Breast epithelium (tissue), 4 donors: ENCODE data around the gene ZNF45. TPM values are rescaled to one million over a fixed set of nuclear protein-coding genes. Genes with fewer than 3 reads are reported as not detected.
"Not testable (repeated sequence)": the region's sequence is repeated elsewhere in the genome, so short reads cannot be mapped to it uniquely, and the experiment has no call there.

Experiments used
- DNase-seq, 2 donors: peaks; one replicate each; pipeline ENCODE4 v3.0.0-alpha.2; 2019; ENCODE audit warnings: low spot score in 2 of 2
- H3K27ac ChIP-seq, 2 donors: fragments of 200-600 bp; sonication (generic) in 1 of 2; one replicate each; pipeline ENCODE4 v1.5.1; 2016 to 2019; ENCODE audit warnings: mild to moderate bottlenecking in 1 of 2
- H3K27me3 ChIP-seq, 2 donors: fragments of 200-600 bp; sonication (generic) in 1 of 2; one replicate each; pipeline versions ENCODE4 v1.5.1 to v1.6.0; 2017 to 2019; ENCODE audit warnings: control low read depth in 1 of 2, mild to moderate bottlenecking in 1 of 2
- H3K36me3 ChIP-seq: fragments of 200-600 bp; one replicate; pipeline ENCODE4 v1.5.1; 2019
- H3K4me1 ChIP-seq, 2 donors: fragments of 200-600 bp; sonication (generic); one replicate each; pipeline ENCODE4 v1.5.1; 2016 to 2019; ENCODE audit warnings: control low read depth in 1 of 2
- H3K4me3 ChIP-seq, 3 donors: fragments of 200-600 bp; sonication (generic); 1 replicate in 2 of 3; 2 replicates in 1 of 3; pipeline ENCODE4 v1.5.1; 2016 to 2019; ENCODE audit warnings: mild to moderate bottlenecking in 3 of 3, moderate library complexity in 2 of 3
- H3K9me3 ChIP-seq, 2 donors: fragments of 200-600 bp; sonication (generic) in 1 of 2; one replicate each; pipeline ENCODE4 v1.5.1; 2016 to 2019; ENCODE audit warnings: control low read depth in 1 of 2
- POLR2A ChIP-seq: fragments of 450-650 bp; IDR thresholded peaks from one replicate; pipeline ENCODE4 v1.6.1; 2016; ENCODE audit warnings: antibody characterized with exemption, mild to moderate bottlenecking, moderate library complexity
- POLR2AphosphoS5 ChIP-seq, 3 donors: sonication (generic); formaldehyde crosslinking; IDR thresholded peaks; one replicate each; pipeline ENCODE4 v1.6.1; 2017; ENCODE audit warnings: antibody characterized with exemption in 3 of 3
- intact Hi-C: fragments of 100-400 bp; cut with DNase I; formaldehyde crosslinking; loops from one replicate; pipeline ENCODE4 v1.15.1; 2023; ENCODE audit warnings: low total_unique reads
- total RNA-seq, 3 donors: library from RNA; depleted of rRNA; stranded (reverse); fragments of >200 nt; gene quantifications; one replicate each; pipeline ENCODE4 v1.1.0, GENCODE V29; 2016
- TF ChIP-seq, protein P1 (sequence below), 3 donors: fragments of 450-650 bp; IDR thresholded peaks; one replicate each; pipeline ENCODE4 v1.5.1; 2016 to 2017; ENCODE audit warnings: antibody characterized with exemption in 3 of 3, mild to moderate bottlenecking in 3 of 3, moderate library complexity in 3 of 3

ZNF45 gene
- total RNA-seq, 3 donors from 2014 or later: 9.8 to 29.7 (median 19.3) TPM

DNA sequence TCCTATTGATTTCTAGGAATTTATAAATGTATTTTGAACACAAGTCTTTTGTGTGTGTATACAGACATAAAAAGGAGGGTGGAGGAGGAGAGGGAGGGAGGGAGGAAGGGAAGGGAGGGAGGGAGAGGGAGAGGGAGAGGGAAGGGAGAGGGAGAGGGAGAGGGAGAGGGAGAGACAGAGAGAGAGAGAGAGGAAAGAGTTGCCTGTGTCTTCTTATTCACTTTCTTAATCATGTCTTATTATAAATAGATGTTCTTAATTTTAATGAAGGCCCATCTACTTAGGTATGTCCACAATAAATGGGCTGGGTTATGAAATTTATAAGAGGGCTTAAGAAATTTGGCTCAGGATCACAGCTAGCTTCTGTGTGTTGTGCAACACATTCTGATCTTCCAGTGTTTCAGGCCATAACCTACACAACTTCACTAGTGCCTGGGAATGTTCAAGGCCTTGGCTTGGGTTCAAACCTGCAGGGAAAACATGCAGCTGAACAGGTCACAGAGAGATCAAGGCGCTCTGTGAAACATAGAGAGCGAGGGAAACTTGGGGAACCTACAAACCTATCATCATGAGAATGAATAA, 39.3 kb downstream of the ZNF45 start:
- Histone ChIP-seq H3K27me3 (no peaks in the 10 kb centered on the region), H3K27ac (no peak overlapping the region), H3K4me1 (no peaks in the 10 kb centered on the region), H3K4me3 (no peak overlapping the region), H3K9me3 (peaks cover 32 to 75% of the 10 kb centered on the region in 2 donors), H3K36me3 (no peaks in the 10 kb centered on the region)
- DNase-seq: no peak
- TF ChIP-seq POLR2AphosphoS5 (IDR thresholded peaks at IDR 0.05) (no peak), POLR2A (no peak)
- TF ChIP-seq, protein P1, sequence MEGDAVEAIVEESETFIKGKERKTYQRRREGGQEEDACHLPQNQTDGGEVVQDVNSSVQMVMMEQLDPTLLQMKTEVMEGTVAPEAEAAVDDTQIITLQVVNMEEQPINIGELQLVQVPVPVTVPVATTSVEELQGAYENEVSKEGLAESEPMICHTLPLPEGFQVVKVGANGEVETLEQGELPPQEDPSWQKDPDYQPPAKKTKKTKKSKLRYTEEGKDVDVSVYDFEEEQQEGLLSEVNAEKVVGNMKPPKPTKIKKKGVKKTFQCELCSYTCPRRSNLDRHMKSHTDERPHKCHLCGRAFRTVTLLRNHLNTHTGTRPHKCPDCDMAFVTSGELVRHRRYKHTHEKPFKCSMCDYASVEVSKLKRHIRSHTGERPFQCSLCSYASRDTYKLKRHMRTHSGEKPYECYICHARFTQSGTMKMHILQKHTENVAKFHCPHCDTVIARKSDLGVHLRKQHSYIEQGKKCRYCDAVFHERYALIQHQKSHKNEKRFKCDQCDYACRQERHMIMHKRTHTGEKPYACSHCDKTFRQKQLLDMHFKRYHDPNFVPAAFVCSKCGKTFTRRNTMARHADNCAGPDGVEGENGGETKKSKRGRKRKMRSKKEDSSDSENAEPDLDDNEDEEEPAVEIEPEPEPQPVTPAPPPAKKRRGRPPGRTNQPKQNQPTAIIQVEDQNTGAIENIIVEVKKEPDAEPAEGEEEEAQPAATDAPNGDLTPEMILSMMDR (IDR thresholded peaks at IDR 0.05): no peak
- intact Hi-C loops: no loop called here

DNA sequence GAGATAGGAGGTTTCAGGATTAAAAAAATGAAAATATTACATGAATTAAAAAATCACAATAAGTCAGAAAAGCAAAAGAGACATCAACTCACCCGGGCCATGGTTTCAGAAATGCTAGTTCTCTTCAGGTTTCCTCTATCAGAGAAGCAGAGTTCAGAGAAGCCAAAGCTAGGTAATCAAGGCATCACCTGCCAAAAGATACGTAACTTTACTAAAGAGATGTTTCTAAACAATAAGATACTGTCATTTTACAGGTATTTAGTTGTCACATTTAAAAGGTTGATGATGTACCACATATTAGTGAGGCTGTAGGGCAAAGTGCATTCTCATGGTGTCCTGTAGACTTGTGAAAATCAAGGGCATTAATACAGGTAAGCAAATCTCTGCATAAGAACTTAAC, 51.2 kb downstream of the ZNF45 start, which contains the start of gene ZNF404:
TSS of gene ZNF404 (minus strand) at position 101 of the 400 bp plus-strand sequence.
- H3K36me3 ChIP-seq: peaks cover 6% of the 10 kb centered on the region
- peaks cover 81 to 97% of the 10 kb centered on the region in 2 donors for H3K9me3 ChIP-seq
- no peak for DNase-seq
- TF ChIP-seq POLR2A (no peak), POLR2AphosphoS5 (IDR thresholded peaks at IDR 0.05) (no peak)
- TF ChIP-seq, protein P1 (IDR thresholded peaks at IDR 0.05): no peak
- intact Hi-C loops: no loop called here
- H3K4me3 ChIP-seq: no peak within 1 kb of the TSS
- H3K27ac ChIP-seq: no peak within 1 kb of the TSS
- no peaks in the 10 kb centered on the region for H3K4me1 ChIP-seq
- no peaks in the 10 kb centered on the region for H3K27me3 ChIP-seq

DNA sequence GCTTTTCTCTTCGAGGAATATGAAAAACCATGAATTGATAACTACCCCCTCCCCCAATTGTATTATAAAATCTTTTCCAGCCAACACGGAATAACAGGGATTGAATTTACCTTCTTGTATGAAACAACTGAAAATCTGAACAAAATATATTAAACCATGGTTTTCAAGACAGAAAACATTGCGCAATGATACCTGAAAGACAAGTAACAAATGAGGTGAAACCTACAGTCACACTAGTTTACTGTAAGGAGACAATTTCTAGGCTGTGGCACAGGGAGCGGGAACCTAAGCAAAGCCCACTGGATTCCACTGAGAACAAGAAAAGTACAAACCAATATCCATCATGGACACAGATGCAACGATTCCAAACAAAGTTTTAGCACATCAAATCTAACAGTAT, 54.6 kb downstream of the ZNF45 start:
- Histone ChIP-seq H3K27me3 (no peaks in the 10 kb centered on the region), H3K4me3 (no peak overlapping the region), H3K27ac (no peak overlapping the region), H3K36me3 (peaks cover 3% of the 10 kb centered on the region), H3K9me3 (peaks cover 77 to 90% of the 10 kb centered on the region in 2 donors), H3K4me1 (no peaks in the 10 kb centered on the region)
- no peak for DNase-seq
- intact Hi-C loops: no loop called here
- TF ChIP-seq, protein P1 (IDR thresholded peaks at IDR 0.05): no peak
- TF ChIP-seq POLR2A: no peak

DNA sequence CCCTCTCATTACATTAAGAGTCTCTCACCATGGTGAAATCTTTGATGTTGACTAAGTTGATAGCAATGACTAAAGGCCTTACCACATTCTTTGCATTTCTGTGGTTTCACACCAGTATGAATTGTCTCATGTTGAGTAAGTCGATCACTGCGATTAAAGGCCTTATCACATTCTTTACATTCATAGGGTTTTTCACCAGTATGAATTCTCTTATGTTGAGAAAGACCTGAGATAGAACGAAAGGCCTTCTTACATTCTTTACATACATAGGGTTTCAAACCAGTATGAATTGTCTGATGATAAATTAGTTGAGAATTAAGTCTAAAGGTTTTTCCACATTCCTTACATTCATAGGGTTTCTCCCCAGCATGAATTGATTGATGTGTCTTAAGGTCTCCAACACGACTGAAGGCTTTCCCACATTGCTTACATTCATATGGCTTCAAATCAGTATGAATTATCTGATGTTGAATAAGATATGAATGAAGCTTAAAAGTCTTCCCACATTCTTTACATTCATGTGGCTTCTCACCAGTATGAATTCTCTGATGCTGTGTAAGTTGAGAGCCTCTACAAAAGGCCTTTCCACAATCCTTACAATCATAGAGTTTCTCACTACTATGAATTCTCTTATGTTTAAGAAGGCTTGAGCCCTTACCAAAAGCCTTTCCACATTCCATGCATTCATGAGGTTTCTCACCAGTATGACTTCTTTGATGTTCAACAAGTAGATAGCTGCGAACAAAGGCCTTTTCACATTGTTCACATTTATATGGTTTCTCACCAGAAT, 62.3 kb downstream of the ZNF45 start:
- Histone ChIP-seq H3K9me3 (peaks cover 51 to 96% of the 10 kb centered on the region in 2 donors), H3K27ac (no peak overlapping the region), H3K4me3 (no peak overlapping the region), H3K4me1 (no peaks in the 10 kb centered on the region), H3K36me3 (peaks cover 5% of the 10 kb centered on the region), H3K27me3 (no peaks in the 10 kb centered on the region)
- no peak for TF ChIP-seq POLR2AphosphoS5 (IDR thresholded peaks at IDR 0.05)
- TF ChIP-seq, protein P1 (IDR thresholded peaks at IDR 0.05): no peak
- TF ChIP-seq POLR2A: no peak
- intact Hi-C loops: no loop called here
- no peak for DNase-seq

DNA sequence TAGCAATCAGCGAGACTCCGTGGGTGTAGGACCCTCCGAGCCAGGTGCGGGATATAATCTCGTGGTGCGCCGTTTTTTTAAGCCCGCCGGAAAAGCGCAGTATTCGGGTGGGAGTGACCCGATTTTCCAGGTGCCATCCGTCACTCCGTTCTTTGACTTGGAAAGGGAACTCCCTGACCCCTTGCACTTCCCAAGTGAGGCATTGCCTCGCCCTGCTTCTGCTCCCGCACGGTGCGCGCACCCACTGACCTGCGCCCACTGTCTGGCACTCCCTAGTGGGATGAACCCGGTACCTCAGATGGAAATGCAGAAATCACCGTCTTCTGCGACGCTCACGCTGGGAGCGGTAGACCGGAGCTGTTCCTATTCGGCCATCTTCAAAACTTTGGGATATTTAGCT, 68.2 kb downstream of the ZNF45 start:
- intact Hi-C loops, H3K27ac ChIP-seq, H3K36me3 ChIP-seq, H3K27me3 ChIP-seq, H3K4me3 ChIP-seq, H3K4me1 ChIP-seq, DNase-seq: not testable (repeated sequence)
- peaks cover 46 to 80% of the 10 kb centered on the region in 2 donors for H3K9me3 ChIP-seq

Other genes starting within 250 kb of the ZNF45 start
- not detected for gene IRGC, start 219.2 kb downstream of the ZNF45 start, total RNA-seq
- 10 to 100 TPM; 10.6 to 29.9 (median 20.6) TPM for gene SMG9, start 180.3 kb downstream of the ZNF45 start, total RNA-seq
- 10 to 100 TPM in 2 of 3 donors, 1 to 10 TPM in 1; 1.9 to 61.9 (median 28.2) TPM for gene KCNN4, start 154.3 kb downstream of the ZNF45 start, total RNA-seq
- gene LYPD5, start 132.8 kb downstream of the ZNF45 start, total RNA-seq: 1 to 10 TPM in 2 of 3 donors, under 1 TPM in 1; 0.48 to 7.2 (median 6.2) TPM
- 10 to 100 TPM in 2 of 3 donors, 1 to 10 TPM in 1; 6.9 to 19.6 (median 13.8) TPM for gene ZNF283, start 108.0 kb downstream of the ZNF45 start, total RNA-seq
- 1 to 10 TPM; 1.1 to 5.9 (median 3.6) TPM for gene ZNF404, start 51.3 kb downstream of the ZNF45 start, total RNA-seq
- gene ZNF221, start 15.9 kb upstream of the ZNF45 start, total RNA-seq: 10 to 100 TPM in 1 of 3 donors, 1 to 10 TPM in 2; 4.5 to 11.7 (median 7.2) TPM
- gene ZNF155, start 48.9 kb upstream of the ZNF45 start, total RNA-seq: 10 to 100 TPM in 2 of 3 donors, 1 to 10 TPM in 1; 6.1 to 17.4 (median 15.1) TPM
- gene ZNF230, start 67.7 kb upstream of the ZNF45 start, total RNA-seq: 1 to 10 TPM; 3.0 to 8.3 (median 5.6) TPM
- 1 to 10 TPM; 1.8 to 3.8 (median 2.9) TPM for gene ZNF222, start 90.1 kb upstream of the ZNF45 start, total RNA-seq
- 10 to 100 TPM in 1 of 3 donors, 1 to 10 TPM in 2; 2.6 to 12.3 (median 5.6) TPM for gene ZNF223, start 116.8 kb upstream of the ZNF45 start, total RNA-seq
- gene ZNF284, start 136.9 kb upstream of the ZNF45 start, total RNA-seq: 1 to 10 TPM; 1.1 to 4.2 (median 2.9) TPM
- gene ZNF224, start 159.1 kb upstream of the ZNF45 start, total RNA-seq: 10 to 100 TPM; 22.4 to 51.4 (median 30.8) TPM
- gene ZNF225, start 178.1 kb upstream of the ZNF45 start, total RNA-seq: 1 to 10 TPM; 3.4 to 6.6 (median 4.6) TPM
- gene ZNF234, start 206.3 kb upstream of the ZNF45 start, total RNA-seq: 10 to 100 TPM in 1 of 3 donors, 1 to 10 TPM in 2; 6.4 to 11.3 (median 8.2) TPM
- 10 to 100 TPM; 14.4 to 34.2 (median 18.7) TPM for gene ZNF226, start 229.8 kb upstream of the ZNF45 start, total RNA-seq